LNCAP (cell line): ENCODE measurements around the gene FGF21.

Experiments
- CTCF ChIP-seq: fragments of 450-650 bp; IDR thresholded peaks from 2 replicates; pipeline ENCODE4 v1.5.1; 2017; ENCODE audit warnings: mild to moderate bottlenecking

Gene FGF21

DNA sequence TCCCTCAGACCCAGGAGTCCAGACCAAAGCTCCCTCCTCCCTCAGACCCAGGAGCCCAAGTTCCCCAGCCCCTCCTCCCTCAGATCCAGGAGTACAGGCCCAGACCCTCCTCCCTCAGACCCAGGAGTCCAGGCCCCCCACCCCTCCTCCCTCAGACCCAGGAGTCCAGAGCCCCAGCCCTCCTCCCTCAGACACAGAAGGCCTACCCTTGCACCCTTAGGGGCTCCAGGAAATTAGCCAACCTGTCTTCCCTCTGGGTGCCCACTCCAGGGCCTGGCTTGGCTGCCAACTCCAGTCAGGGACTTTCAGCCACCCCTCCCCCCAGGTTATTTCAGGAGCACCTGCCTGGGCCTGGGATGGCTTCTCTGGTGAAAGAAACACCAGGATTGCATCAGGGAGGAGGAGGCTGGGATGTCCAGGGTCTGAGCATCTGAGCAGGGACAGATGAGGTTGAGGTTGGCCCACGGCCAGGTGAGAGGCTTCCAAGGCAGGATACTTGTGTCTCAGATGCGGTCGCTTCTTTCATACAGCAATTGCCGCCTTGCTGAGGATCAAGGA is at the start of gene FGF21:
FGF21 (plus strand) TSS at position 441 of the 558 bp plus-strand sequence. CDS start 713 bp downstream, outside the sequence.
- no peak for TF ChIP-seq CTCF

DNA sequence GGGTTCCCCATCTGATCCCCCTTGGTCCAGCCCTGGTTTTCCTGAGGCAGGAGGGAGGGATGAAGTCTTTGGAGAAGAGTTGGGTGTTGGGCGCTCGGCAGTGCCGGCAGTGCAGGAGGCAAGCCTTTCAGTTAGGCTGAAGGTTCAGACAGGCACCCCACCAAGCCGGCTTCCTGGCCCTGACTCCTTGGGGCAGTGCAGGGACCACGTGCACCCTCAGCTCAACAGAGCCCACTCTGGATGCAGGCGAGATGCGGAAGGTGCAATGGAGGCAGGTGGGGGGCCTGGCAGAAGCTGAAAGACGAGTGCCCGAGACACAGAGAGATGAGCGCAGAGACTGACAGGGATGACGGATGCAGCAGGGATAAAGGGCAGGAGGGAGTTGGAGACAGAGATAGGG is 46.9 kb upstream of the FGF21 start:
- no peak for TF ChIP-seq CTCF

DNA sequence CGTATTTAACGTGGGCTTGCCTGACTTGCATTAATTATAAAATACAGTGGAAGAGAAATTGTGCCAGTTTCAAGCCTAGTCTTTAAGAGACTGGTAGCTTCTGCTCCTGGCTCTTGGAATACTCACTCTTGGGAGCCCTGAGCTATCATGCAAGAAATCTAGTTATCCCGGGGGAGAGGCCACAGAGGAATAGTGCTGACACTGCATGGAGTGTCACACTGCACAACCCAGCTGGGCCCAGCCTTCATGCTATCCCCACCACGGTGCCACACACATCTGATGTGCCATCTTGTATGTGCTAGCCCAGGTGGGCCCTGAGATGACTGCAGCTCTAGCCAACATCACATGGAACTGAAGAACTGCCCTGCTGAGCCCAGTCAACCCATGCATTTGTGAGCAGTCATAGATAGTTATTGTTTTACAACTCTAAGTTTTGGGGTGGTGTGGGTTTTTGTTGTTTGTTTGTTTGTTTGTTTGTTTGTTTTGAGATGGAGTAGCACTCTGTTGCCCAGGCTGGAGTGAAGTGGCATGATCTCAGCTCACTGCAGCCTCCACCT is 44.1 kb upstream of the FGF21 start:
- no peak for TF ChIP-seq CTCF

GRCh38 chr19:48713041-48713863 is 42.1 kb upstream of the FGF21 start:
- no peak for TF ChIP-seq CTCF

DNA sequence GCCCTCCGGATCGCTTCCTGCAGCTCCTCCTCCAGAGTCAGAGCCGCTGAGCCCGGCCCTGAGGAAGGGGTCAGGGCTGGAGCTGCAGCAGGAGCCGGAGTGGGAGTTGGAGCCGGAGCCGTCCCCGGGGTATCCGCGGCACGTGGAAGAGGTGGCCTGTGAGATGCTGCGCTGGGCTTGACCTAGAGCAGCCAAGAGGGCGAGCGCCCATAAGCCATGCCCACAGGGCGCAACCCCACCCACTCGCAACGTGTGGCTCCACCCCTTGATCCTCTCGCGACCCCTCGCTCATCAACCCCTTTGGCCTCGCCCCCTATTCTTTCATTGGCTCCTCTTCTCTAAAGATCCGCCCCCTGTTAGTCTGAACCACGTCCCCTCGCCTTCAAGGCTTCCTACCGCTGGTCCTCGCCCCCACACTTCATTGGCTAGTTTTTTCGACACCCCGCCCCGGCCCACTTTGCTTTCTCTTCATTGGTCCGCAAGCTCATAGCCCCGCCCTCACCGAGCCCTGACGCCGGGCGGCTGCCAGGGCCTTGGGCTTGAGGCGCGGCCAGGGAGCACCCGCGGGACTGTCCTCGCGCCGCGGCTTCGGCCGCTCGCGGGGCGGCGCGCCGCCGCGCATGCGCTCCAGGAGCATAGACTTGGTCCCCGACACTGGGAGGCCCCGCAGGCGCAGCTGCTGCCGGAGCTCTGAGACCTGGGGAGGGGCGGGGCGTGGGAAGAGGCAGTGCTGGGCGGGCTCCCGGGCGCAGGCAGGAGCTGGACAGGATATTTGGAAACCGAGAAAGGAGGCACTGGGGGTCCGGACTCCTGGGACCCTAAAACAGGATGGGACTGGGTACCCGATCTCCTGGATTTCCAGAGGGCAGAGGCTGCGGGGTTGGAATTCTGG is 41.2 kb upstream of the FGF21 start:
- TF ChIP-seq CTCF: no peak

GRCh38 chr19:48714759-48715675 is 40.3 kb upstream of the FGF21 start:
- TF ChIP-seq CTCF: no peak
